GM19328 (cell line): ENCODE data around the gene PLEKHG1.

Experiments
- ATAC-seq: cut with Tn5 transposase; IDR thresholded peaks from one replicate; pipeline ENCODE4 v1.9.1; 2021; ENCODE audit warnings: mild to moderate bottlenecking, moderate library complexity; ENCODE audit not compliant: unreplicated experiment

The PLEKHG1 gene

GRCh38 chr6:150599199-150600009, at the start of gene PLEKHG1:
PLEKHG1 (plus strand) TSS chr6:150599885; CDS start chr6:150733682, 133,797 bp downstream.
- ATAC-seq = peak; percentile 82

- ATAC-seq = no peak
These were observed 49.4 kb upstream of the PLEKHG1 start for GRCh38 chr6:150550244-150550643.

- ATAC-seq = no peak
These were observed 42.6 kb upstream of the PLEKHG1 start for GRCh38 chr6:150557043-150557599.

DNA sequence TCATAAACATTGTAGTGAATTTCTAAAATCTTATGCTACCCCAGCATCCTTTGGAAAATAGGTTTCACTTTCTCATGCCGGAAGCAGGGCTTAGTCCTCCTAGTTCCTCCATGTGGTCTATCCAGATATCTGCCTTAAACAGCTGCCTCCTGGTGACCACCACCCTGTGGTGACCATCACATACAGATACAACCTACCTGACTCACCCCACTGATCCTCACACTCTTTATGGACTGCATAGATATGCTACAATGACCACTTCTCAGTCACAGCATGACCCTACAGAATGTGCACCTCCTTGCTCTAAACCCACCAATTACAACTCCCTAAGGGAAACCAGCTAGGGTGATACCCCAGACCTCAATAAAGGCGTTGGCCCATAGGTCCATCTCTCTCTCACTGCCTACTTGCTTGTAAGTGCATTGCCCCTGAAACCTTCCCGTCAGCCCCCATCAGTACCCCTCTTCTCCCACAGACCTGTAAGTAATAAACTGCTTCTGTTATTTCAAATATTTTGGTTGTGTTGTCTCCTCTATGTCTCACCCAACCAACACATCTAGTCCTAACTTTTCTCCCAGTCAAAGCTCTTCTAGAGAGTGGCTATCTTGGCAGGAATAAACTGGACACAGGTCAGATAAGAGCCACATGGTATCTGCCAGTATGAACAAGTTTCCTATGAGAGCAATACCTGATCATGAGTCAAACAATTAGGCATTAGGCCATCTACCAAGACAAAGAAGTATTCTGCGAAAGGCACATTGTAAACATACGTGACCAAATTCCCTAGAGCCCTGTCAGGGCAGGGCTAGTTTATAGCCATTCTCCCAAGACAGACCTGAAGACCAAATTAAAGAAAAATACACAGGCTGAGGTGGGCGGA, 39.4 kb upstream of the PLEKHG1 start:
- no peak for ATAC-seq

DNA sequence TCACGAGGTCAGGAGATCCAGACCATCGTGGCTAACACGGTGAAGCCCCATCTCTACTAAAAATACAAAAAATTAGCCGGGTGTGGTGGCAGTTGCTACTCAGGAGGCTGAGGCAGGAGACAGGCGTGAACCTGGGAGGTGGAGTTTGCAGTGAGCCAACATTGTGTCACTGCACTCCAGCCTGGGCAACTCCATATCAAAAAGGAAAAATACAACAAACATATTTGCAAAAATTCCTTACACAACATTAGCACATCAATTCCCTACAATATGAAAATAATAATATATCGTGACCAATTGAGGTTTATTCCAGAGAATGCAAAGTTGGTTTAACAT, 38.8 kb upstream of the PLEKHG1 start:
- no peak for ATAC-seq

DNA sequence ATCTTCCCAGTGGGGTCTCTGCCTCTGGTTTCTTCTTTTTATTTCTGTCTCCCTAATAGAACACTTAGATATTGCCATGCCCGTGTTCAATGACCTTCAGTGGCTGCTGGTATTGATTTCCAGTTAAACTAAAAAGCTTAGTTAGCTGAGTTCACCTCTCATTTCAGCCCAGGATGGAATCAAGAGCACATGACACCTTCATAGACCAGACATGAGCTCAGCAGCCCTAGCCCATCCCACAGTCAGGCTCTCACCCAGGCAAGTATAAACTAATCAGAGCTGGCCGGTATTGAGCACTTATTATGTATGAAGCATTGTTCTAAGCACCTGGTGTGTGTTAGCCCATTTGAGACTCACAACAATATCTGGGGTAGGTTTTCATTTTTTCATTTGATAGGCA, 33.7 kb upstream of the PLEKHG1 start:
- ATAC-seq = no peak

DNA sequence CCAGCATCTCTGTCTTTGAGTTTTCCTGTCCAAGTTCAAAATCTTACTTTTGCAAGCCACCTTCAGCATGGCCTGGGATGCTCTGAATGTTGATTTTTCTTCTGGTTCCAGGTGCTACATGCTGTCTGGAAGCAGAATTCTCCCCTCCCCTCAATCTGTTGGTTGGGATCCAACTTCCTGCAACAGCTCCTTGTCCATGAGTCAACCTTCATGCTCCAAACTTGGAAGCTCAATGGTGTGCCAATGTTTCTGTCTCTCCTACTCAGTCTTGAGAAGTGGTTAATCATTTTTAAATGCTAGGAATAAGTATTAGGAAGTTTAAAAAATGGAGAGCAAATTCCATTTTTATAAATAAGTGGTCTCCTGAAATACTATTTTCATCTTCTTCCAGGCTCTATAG, 33.2 kb upstream of the PLEKHG1 start:
- no peak for ATAC-seq

- no peak for ATAC-seq
These were observed 32.3 kb upstream of the PLEKHG1 start for GRCh38 chr6:150567380-150567779.

DNA sequence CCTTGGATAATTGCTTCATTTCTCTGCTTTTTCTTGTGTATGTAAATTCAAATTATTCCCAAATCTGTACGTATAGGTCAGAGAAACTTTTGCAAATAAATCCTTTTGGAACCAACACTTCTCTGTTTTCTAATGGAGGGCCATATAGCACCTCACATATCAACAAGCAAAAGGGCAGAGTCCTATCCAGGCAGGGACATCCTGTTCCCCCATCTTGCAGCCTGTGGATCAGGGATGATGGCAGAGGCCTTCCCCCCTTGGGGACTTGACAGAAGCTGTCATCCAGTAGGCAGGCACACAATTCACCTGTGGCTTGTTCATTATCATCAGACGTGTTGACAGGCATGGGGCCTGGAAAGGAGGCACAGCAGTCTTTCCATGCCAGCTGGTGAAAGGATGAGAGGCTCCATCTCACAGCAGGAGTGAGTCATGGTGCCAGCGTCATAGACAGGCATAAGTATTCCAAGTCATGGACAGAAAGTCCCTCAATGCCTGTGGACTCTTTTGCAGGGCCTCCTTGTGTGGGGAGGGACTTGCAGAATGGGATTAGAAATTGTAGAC, 31.8 kb upstream of the PLEKHG1 start:
- ATAC-seq = no peak

DNA sequence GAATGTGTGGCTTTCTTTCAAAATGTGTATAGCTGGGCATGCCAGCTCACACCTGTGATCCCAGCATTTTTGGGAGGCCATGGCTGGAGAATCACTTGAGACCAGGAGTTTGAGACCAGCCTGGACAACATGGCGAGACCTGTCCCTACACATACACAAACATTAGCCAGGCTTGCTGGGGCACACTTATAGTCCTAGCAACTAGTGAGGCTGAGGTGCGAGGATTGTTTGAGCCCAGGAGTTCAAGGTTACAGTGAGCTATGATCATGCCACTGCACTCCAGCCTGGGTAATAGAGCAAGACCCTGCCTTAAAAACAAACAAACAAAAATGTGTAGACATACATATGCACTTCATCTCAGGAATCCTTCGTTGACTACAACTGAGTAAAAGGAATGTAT, 31.1 kb upstream of the PLEKHG1 start:
- no peak for ATAC-seq

DNA sequence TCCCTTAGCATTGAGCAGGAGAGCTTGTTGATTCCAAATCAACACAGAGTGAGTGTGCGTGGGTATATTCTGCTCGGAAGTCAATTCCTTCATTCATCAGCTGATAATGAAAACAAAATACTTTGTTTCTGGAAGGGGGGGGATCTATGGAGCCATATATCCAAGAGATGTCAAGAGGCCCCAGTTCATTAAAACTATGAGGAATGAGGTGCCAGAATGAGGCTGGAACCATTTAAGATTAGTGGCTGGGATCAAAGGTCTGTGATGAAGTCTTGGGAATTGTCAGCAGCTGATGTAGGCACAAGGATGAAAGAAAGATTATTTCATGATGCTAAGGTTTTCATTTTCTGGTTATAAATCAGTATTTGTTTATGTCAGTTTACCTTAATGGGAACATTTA, 30.5 kb upstream of the PLEKHG1 start:
- ATAC-seq = no peak

- no peak for ATAC-seq
These were observed 26.5 kb upstream of the PLEKHG1 start for GRCh38 chr6:150573041-150573681.

- ATAC-seq = no peak
These were observed 23.8 kb upstream of the PLEKHG1 start for GRCh38 chr6:150575836-150576235.

- no peak for ATAC-seq
These were observed 22.9 kb upstream of the PLEKHG1 start for GRCh38 chr6:150576651-150577226.

DNA sequence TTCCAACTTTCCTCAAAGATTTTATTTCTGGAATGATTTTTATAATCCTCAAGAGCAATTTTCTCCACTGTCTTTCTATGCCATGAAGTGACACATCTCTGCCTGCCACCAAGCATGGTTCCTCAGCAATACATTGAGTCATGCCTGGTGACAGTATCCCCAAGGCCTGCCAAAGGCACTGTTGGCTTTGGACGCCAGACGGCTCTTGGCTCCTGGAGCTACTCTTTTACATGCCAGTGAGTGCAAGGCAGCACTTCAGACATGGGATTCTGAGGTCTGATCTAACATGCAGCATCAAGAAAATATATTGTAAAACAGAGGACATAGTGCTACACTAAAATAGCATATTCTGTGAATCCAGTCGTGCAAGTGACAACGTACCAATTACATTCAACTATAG, 20.1 kb upstream of the PLEKHG1 start:
- ATAC-seq = no peak

DNA sequence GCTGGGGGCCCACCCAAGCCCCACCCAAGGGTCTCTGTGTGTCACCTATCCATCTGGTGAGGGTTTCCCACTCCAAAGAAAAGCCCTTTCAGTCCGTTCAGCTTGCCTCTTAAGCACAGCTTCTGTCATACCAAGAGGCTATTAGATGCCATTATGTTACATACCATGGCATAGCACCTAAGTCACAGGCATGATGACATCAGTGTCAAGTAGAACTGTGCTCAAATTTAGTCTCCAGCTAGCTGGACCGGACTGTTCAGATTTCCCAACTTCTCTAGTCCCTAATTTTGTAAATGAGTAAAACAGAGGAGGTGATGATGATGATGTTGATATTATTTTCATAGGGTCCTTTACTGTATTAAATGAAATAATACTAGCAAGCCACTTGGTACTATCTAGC, 19.2 kb upstream of the PLEKHG1 start:
- no peak for ATAC-seq

DNA sequence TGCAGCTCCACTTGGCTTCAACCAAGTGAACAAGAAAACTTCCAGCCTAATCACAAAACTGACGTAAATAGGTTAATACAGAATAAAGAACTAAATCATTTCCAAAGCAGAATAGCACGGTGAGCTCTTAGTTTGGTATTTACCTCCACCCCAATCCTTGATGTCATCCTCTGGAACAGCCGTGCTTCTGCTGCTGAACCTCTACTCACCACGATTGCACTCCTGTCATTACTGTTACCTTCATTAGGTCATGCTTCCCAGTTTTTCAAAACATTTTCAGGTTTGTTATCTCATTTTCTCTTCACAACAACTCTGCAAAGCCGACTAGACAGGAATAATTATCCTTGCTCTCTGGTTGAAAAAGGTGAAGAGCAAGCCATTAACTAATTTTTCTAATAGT, 15.6 kb upstream of the PLEKHG1 start:
- no peak for ATAC-seq

DNA sequence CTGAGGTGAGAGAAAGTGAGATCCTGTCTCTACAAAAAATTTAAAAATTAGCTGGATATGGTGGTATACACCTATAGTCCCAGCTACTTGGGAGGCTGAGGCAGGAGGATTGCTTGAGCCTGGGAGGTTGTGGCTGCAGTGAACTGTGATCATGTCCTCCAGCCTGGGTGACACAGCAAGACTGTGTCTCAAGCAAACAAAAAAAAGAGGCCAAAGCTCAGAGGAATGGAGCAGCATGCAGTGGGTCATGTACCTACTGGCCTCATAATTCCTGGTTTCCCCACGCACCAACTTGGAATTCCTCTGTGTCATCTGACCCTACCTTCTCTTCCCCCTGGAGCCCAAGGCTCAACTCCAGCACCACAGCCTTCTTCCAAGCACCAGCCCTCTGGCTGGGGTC, 15.1 kb upstream of the PLEKHG1 start:
- no peak for ATAC-seq

- ATAC-seq = no peak
These were observed 12.8 kb upstream of the PLEKHG1 start for GRCh38 chr6:150586850-150587359.

- ATAC-seq = no peak
These were observed 12.0 kb upstream of the PLEKHG1 start for GRCh38 chr6:150587637-150588036.
